M059J (cell line): Measurements from ENCODE around the gene C19orf25. TPM values are rescaled to one million over a fixed set of nuclear protein-coding genes. Genes with fewer than 3 reads are reported as not detected.

ENCODE experiments used
- DNase-seq: peaks from one replicate; pipeline ENCODE4 v3.0.0-alpha.2; 2012; ENCODE audit warnings: low read depth
- total RNA-seq: library from RNA; depleted of rRNA; stranded (reverse); fragments of >200 nt; shearing (Covaris generic); gene quantifications from 2 replicates; pipeline ENCODE4 v1.2.3, GENCODE V29; 2014

C19orf25 gene
- total RNA-seq, 1 experiment from 2014 or later, result 47.7 TPM

GRCh38 chr19:1466461-1467214 is 12.4 kb downstream of the C19orf25 start:
- DNase-seq, result no peak

DNA sequence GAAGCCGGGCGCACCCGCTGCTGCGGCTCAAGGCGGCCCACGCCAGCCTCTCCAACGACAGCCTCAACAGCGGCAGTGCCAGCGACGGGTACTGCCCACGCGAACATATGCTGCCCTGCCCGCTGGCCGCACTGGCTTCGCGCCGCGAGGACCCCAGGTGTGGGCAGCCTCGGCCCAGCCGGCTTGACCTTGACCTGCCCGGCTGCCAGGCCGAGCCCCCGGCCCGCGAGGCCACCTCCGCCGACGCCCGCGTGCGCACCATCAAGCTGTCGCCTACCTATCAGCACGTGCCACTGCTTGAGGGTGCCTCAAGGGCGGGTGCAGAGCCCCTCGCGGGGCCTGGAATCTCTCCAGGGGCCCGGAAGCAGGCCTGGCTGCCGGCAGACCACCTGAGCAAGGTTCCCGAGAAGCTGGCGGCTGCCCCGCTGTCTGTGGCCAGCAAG is 13.0 kb downstream of the C19orf25 start:
- DNase-seq, result no peak

GRCh38 chr19:1465191-1466016 is 13.6 kb downstream of the C19orf25 start:
- DNase-seq, result no peak

DNA sequence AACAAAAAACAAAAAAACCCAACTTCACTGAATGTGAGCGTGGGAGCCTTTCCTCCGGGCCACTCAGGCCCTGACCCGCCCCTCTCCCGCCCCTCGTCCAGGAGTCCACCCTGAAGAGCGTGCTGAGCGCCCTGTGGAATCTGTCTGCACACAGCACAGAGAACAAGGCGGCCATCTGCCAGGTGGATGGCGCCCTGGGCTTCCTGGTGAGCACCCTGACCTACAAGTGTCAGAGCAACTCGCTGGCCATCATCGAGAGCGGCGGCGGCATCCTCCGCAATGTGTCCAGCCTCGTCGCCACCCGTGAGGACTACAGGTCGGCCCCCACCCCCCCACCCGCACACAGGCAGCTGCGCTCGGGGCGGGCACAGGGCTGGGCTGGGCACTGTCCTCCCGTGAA is 17.2 kb downstream of the C19orf25 start:
- DNase-seq, result no peak

GRCh38 chr19:1460033-1460995 is 18.7 kb downstream of the C19orf25 start:
- no peak for DNase-seq

DNA sequence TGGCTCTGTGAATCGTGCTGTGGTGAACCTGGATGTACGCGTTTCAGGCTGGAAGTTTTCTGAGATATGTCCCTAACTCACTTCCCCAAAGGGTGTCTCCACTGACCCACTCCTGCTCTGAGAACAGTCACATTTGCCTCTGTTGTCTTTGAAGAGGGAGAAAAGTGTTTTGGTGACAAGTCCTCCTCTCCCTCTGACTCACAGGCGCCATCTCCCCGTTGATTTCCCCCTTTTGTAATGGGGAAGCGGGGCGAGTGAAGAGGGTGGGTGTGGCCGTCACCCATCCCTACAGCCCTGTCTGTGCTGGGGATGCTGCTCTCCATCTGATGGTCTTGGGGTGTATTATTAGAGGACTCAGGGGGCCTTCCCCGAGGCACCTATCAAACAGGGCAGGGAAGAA is 19.5 kb downstream of the C19orf25 start:
- peak; percentile 36 for DNase-seq

- no peak for DNase-seq
Observed at GRCh38 chr19:1457892-1458291, 21.1 kb downstream of the C19orf25 start.

GRCh38 chr19:1457031-1457739 is 21.8 kb downstream of the C19orf25 start:
- no peak for DNase-seq

GRCh38 chr19:1456121-1456900 is 22.7 kb downstream of the C19orf25 start:
- DNase-seq, result no peak

DNA sequence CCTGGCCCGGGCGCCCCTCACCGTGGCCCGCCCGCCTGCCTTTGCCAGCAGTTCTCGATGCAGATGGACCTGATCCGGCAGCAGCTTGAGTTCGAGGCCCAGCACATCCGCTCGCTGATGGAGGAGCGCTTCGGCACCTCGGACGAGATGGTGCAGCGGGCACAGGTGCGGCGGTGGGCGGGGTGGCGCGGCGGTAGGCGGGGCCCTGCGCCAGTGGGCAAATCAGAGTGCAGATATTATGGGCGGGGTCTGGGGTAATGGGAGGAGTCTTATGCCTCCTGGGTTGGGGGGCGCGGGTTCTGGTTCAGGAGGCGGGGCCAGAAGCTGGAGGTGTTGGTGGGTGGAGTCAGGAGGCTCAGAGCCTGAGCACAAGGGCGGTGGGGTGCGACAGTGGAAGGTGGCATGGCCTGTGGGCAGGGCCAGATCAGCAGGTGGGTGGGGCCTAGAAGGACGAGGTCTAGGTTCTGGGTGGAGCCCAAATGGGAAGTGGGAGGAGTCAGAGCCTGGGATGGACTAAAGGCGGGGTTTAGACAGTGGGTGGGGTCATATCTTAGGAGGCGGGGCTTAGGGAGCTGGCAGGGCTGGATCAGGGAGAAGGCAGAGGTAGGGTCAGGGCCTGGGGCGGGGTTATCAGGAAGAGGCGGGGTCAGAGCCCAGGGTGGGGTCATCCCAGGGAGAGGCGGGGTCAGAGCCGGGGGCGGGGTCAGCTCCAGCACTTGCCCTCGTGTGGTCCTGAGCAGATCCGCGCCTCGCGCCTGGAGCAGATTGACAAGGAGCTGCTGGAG is 23.5 kb downstream of the C19orf25 start:
- DNase-seq, result peak; percentile 39

DNA sequence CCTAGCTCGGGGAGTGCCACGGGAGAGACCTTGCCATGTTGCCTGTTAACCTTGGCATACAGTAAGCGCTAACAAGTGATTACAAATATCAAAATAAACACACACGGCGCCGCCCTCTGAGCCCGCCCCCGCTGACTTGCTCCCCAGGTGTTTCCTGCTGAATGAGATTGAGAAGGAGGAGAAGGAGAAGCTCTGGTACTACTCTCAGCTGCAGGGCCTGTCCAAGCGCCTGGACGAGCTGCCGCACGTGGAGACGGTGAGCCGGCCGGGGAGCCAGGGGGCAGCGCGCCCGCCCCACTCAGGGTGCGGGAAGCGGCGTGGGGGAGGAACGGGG is 24.0 kb downstream of the C19orf25 start:
- DNase-seq, result no peak

- peak; percentile 70 for DNase-seq
Observed at GRCh38 chr19:1453525-1454364, 25.3 kb downstream of the C19orf25 start.

DNA sequence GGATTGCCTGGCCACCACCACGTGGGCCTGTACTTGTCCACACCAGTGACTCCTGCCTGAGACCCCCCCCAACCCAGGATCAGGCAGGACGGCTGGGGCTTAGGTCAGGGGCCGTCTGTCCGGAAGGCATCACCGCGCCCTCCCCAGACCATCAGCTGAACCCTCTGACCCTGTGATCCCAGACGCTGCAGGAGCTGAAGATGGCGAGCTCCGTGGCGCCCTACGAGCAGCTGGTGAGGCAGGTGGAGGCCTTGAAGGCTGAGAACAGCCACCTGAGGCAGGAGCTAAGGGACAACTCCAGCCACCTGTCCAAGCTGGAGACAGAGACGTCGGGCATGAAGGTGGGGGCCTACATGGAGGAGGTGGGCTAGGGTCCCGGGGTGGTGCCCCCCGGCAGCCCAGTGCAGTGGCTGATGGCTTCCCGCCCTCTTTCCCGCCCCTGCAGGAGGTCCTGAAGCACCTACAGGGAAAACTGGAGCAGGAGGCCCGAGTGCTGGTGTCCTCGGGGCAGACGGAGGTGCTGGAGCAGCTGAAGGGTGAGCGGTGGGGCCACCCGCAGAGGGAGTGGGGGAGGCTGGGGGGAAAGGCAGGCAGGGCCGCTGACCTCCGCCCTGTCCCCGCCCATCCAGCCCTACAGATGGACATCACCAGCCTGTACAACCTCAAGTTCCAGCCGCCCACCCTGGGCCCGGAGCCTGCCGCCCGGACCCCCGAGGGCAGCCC is 26.1 kb downstream of the C19orf25 start:
- no peak for DNase-seq

DNA sequence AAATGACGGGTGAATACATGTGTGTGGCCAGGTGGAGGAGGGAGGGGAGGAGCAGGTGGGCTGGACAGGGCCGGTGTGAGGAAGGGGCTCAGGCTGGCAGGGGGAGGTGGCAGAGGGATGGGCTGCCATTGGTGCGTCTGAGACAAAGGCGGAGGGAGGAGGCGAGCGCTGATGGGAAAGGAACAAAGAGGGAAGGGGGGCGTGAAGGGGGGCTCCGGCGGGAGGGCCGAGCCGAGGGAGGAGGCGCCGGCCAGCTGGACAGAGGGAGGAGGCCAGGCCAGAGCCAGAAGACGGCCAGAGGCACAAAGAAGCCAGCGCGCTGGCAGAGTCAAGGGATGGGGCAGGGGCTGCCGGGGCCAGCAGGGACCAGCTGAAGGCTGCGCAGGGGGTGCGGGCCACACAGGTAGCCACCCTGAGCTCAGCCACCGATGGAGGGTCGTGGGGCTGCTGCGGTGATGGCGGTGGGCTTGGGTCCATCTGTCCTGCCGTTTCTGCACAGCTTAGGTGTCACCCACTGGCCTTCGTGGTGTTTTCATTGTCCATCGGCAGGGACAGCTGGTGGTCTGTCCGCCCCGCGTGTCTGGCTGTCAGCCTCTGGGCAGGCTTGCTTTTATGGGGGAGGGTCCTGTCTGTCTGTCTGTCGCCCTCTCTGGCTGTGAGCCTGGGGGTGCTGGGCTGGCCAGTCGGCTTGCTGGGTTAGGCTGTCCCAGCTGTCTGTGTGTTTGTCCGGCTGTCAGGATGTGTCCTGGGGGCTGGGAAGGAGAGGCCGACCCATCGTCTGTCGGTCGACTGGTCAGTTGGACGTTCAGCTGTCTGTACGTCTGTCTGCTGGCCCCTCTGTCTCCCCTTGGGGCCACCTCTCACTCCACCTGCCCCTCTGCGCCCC is 26.9 kb downstream of the C19orf25 start:
- no peak for DNase-seq

DNA sequence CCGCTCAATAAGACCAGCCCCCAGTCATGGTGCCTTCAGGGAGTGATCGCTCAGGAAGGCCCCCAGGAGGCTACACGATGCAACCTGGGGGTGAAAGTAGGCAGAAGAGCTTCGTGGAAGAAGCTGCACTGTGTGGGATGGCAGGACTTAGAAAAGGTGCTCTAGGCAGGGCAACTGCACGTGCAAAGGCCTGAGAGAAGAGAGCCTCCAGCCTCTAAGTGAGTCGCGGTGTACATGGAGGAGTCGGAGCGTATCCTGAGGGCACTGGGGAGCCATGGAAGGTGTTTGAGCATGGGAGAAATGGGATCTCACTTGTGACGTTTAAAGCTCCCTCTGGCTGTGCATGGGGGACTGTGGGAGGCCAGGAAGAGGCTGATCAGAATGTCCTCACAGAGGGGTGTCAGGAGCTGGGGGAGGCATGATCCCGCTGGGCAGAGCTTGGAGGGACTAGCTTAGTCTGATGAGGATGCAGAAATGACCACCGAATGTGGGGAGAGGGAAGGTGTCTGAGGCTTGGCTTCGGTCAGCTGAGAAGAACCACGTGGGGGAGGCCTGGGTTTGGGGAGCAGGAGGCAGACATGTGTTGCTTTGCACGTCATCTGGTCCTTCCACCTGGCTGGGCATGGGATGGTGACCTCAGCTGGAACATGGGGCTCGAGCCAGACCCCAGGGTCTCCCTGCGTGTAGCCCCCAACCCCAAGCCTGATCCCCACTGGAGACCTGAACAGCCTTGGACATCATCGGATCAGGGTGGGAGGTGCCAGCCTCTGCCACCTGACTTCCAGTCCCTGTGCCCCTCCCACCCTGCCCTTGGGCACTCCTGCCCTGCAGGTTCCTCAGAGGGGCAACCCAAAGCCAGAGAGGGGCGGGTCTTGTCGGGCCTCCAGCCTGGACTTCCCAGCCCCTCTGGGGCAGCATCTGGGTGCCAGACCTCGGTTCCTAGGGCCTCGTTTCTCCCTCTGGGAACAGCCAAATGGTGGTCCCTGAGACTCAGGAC is 28.0 kb downstream of the C19orf25 start:
- DNase-seq, result no peak
